LNCaP clone FGC (cell line): Measurements from ENCODE around the gene IAH1.
A peak's percentile ranks its signal among the peaks of the same experiment; 100 is the strongest.

ENCODE experiments used
- DNase-seq: peaks from one replicate; pipeline ENCODE4 v3.0.0-alpha.2; 2011; ENCODE audit warnings: low read depth
- H3K4me3 ChIP-seq: 2 replicates; pipeline ENCODE4 v1.5.1; 2011; ENCODE audit warnings: mild to moderate bottlenecking, low read depth, low read length, control low read depth
- CTCF ChIP-seq: IDR thresholded peaks from 2 replicates; pipeline ENCODE4 v1.5.1; 2012; ENCODE audit warnings: mild to moderate bottlenecking; ENCODE audit not compliant: control insufficient read depth, insufficient read depth; ENCODE audit errors: extremely low read depth

IAH1 gene, protein sequence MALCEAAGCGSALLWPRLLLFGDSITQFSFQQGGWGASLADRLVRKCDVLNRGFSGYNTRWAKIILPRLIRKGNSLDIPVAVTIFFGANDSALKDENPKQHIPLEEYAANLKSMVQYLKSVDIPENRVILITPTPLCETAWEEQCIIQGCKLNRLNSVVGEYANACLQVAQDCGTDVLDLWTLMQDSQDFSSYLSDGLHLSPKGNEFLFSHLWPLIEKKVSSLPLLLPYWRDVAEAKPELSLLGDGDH

GRCh38 chr2:9474361-9475057 lies at the start of gene IAH1:
Gene IAH1, plus strand, starts transcription at chr2:9474551. Its CDS starts 16 bp downstream, at chr2:9474567.
- DNase-seq, result no peak
- no peak for TF ChIP-seq CTCF
- H3K4me3 ChIP-seq, result peak within 1 kb of the TSS; percentile 67

GRCh38 chr2:9428965-9429577 lies 45.3 kb upstream of the IAH1 start:
- no peak for TF ChIP-seq CTCF
- no peak for DNase-seq
- H3K4me3 ChIP-seq, result no peak overlapping the region

GRCh38 chr2:9430316-9431293 lies 43.7 kb upstream of the IAH1 start:
- TF ChIP-seq CTCF, result no peak
- no peak overlapping the region for H3K4me3 ChIP-seq
- DNase-seq, result no peak

- no peak for TF ChIP-seq CTCF
- no peak for DNase-seq
Observed at GRCh38 chr2:9434489-9434888, 39.9 kb upstream of the IAH1 start.

GRCh38 chr2:9439536-9439935 lies 34.8 kb upstream of the IAH1 start:
- no peak for DNase-seq
- no peak overlapping the region for H3K4me3 ChIP-seq
- TF ChIP-seq CTCF, result no peak

More at GRCh38 chr2:9434489-9434888, 39.9 kb upstream of the IAH1 start:
- H3K4me3 ChIP-seq, result no peak overlapping the region

- DNase-seq, result no peak
- no peak for TF ChIP-seq CTCF
- no peak overlapping the region for H3K4me3 ChIP-seq
Observed at GRCh38 chr2:9440058-9440727, 34.2 kb upstream of the IAH1 start.
